Adrenal gland (tissue), 12 donors: ENCODE data around the gene NEK7. TPM values are rescaled to one million over a fixed set of nuclear protein-coding genes. Genes with fewer than 3 reads are reported as not detected.

Experiments
- DNase-seq, 7 donors: peaks; one replicate each; pipeline ENCODE4 v3.0.0-alpha.2; 2019 to 2020
- H3K27ac ChIP-seq, 5 donors: fragments of 200-600 bp; sonication (generic) in 4 of 5; 1 replicate in 3 of 5; 2 replicates in 2 of 5; pipeline versions ENCODE4 v1.5.1 to v1.8.0; 2016 to 2020; ENCODE audit warnings: mild to moderate bottlenecking in 1 of 5
- H3K27me3 ChIP-seq: fragments of 200-600 bp; 2 replicates; pipeline ENCODE4 v1.8.0; 2021
- H3K36me3 ChIP-seq, 2 donors: fragments of 200-600 bp; replicated peaks in 1 of 2; 1 replicate in 1 of 2; 2 replicates in 1 of 2; pipeline versions ENCODE4 v1.5.1 to v1.8.0; 2018 to 2022
- H3K4me1 ChIP-seq, 2 donors: fragments of 200-600 bp; replicated peaks in 1 of 2; 1 replicate in 1 of 2; 2 replicates in 1 of 2; pipeline versions ENCODE4 v1.5.1 to v1.8.0; 2018 to 2021
- H3K4me3 ChIP-seq, 4 donors: fragments of 200-600 bp; sonication (generic) in 3 of 4; one replicate each; pipeline ENCODE4 v1.5.1; 2016 to 2018
- H3K9me3 ChIP-seq, 3 donors: fragments of 200-600 bp; sonication (generic) in 1 of 3; replicated peaks in 1 of 3; 1 replicate in 2 of 3; 2 replicates in 1 of 3; pipeline versions ENCODE4 v1.5.1 to v1.8.0; 2016 to 2021
- POLR2A ChIP-seq, 2 donors: fragments of 450-650 bp; IDR thresholded peaks; one replicate each; pipeline ENCODE4 v1.6.1; 2017; ENCODE audit warnings: antibody characterized with exemption in 2 of 2, mild to moderate bottlenecking in 2 of 2, moderate library complexity in 1 of 2
- WGBS, 4 donors: extraction: QIAGEN DNeasy Blood & Tissue Kit in 2 of 4; methylation state at CpG; one replicate each; pipeline versions ENCODE4 v1.1.5 to v1.1.7; 2013 to 2017; 5-methylcytosine and 5-hydroxymethylcytosine counted together
- intact Hi-C, 2 donors: fragments of 100-400 bp; cut with DNase I; formaldehyde crosslinking; loops; one replicate each; pipeline versions ENCODE4 v1.14.1 to v1.15.0; 2022 to 2023
- polyA plus RNA-seq, 3 donors: library from polyadenylated mRNA; stranded (reverse); fragments of 200-250 nt in 2 of 3; fragments of 350-450 nt in 1 of 3; fragmentation: Illumina TruSeq in 1 of 3; extraction: RNeasy Lipid Tissue Mini Kit (QIAGEN cat#74804) in 1 of 3; gene quantifications; one replicate each; pipeline ENCODE4 v1.2.3, GENCODE V29; 2013 to 2014
- total RNA-seq, 9 donors: library from RNA; depleted of rRNA in 4 of 9; stranded (reverse); fragments of >200 nt in 4 of 9; fragments of 120-200 nt in 1 of 9; fragmentation: NEBNext Ultra II Directional in 1 of 9; extraction: Animal tissue kit (Norgen Biotek cat#: 25700) in 1 of 9; gene quantifications; one replicate each; pipeline versions ENCODE4 v1.1.0 to v1.2.4, GENCODE V29; 2013 to 2023
- TF ChIP-seq, protein P1 (sequence below), 6 experiments: fragments of 450-650 bp in 4 of 6; fragments of 200-600 bp in 2 of 6; sonication (generic) in 1 of 6; IDR thresholded peaks; 1 replicate in 5 of 6; 2 replicates in 1 of 6; pipeline versions ENCODE4 v1.5.1 to v1.8.0; 2016 to 2021; ENCODE audit warnings: antibody characterized with exemption in 6 of 6, mild to moderate bottlenecking in 2 of 6, moderate library complexity in 1 of 6
- donor health status: healthy with polysubstance abuse.
- donor health status: Bipolar disorder and iron deficiency.
- donor health status: DM: yes; HTN: yes; CAD: no.
- donor health status: DM: no; HTN: no; CAD: no.
- donor health status: DM: no; HTN: no; CAD: no.
- donor health status: DM: yes; HTN: yes; CAD: no.

Gene NEK7
- total and polyA plus RNA-seq, 12 donors, result 34.0 to 270 (median 148) TPM

- DNase-seq, result peak in 5 of 7 donors; percentile 22 to 63 (median 39)
- Histone ChIP-seq H3K36me3 (no peaks in the 10 kb centered on the region), H3K9me3 (no peaks in the 10 kb centered on the region), H3K27me3 (no peaks in the 10 kb centered on the region), H3K27ac (peak overlapping the region in 3 of 5 donors; percentile 29 to 50 (median 31)), H3K4me1 (peaks cover 7 to 40% of the 10 kb centered on the region in 2 donors), H3K4me3 (no peak overlapping the region)
- WGBS, 4 donors, result 79 to 91% (median 85%) methylated on average over 1 of the region's 1 CpG
- intact Hi-C loops, result no loop called here
- TF ChIP-seq POLR2A (IDR thresholded peaks at IDR 0.05), result no peak
- TF ChIP-seq, protein P1, sequence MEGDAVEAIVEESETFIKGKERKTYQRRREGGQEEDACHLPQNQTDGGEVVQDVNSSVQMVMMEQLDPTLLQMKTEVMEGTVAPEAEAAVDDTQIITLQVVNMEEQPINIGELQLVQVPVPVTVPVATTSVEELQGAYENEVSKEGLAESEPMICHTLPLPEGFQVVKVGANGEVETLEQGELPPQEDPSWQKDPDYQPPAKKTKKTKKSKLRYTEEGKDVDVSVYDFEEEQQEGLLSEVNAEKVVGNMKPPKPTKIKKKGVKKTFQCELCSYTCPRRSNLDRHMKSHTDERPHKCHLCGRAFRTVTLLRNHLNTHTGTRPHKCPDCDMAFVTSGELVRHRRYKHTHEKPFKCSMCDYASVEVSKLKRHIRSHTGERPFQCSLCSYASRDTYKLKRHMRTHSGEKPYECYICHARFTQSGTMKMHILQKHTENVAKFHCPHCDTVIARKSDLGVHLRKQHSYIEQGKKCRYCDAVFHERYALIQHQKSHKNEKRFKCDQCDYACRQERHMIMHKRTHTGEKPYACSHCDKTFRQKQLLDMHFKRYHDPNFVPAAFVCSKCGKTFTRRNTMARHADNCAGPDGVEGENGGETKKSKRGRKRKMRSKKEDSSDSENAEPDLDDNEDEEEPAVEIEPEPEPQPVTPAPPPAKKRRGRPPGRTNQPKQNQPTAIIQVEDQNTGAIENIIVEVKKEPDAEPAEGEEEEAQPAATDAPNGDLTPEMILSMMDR (IDR thresholded peaks at IDR 0.05), result no peak
Observed at GRCh38 chr1:198122693-198123092, 34.1 kb upstream of the NEK7 start.

GRCh38 chr1:198123133-198123532 is 33.7 kb upstream of the NEK7 start:
- Histone ChIP-seq H3K4me1 (peaks cover 7 to 38% of the 10 kb centered on the region in 2 donors), H3K27me3 (no peaks in the 10 kb centered on the region), H3K9me3 (no peaks in the 10 kb centered on the region), H3K27ac (peak overlapping the region in 3 of 5 donors; percentile 29 to 50 (median 31)), H3K4me3 (no peak overlapping the region), H3K36me3 (no peaks in the 10 kb centered on the region)
- WGBS, 4 donors, result 26 to 41% (median 29%) methylated on average over 2 of the region's 2 CpGs
- intact Hi-C loops, result no loop called here
- no peak for DNase-seq
- TF ChIP-seq POLR2A (IDR thresholded peaks at IDR 0.05), result no peak
- TF ChIP-seq, protein P1 (IDR thresholded peaks at IDR 0.05), result no peak

DNA sequence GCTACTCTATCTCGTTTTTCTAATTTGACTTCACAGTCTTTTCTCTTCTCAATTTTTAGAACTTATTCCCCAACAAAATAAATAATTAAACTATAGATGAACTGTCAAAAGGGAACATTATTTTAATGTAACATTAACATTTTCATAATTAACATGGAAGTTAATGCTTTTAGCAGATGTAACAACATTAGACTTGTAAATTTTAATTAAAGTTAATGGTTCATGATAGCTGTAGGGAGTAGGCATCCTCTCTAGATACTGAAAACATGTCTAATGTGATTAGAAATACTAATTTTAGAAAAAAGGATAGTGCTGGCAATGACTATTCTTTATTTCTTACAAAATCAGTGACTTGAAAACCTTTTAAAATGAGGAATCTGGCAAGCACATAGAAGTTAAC is 32.1 kb upstream of the NEK7 start:
- TF ChIP-seq, protein P1 (IDR thresholded peaks at IDR 0.05), result no peak
- no peak for TF ChIP-seq POLR2A (IDR thresholded peaks at IDR 0.05)
- Histone ChIP-seq H3K4me1 (peaks cover 7 to 38% of the 10 kb centered on the region in 2 donors), H3K27ac (no peak overlapping the region), H3K4me3 (no peak overlapping the region), H3K9me3 (no peaks in the 10 kb centered on the region), H3K27me3 (no peaks in the 10 kb centered on the region), H3K36me3 (no peaks in the 10 kb centered on the region)
- DNase-seq, result no peak
- WGBS, 4 donors, result 56 to 73% (median 67%) methylated on average over 1 of the region's 1 CpG
- intact Hi-C loops, result no loop called here

DNA sequence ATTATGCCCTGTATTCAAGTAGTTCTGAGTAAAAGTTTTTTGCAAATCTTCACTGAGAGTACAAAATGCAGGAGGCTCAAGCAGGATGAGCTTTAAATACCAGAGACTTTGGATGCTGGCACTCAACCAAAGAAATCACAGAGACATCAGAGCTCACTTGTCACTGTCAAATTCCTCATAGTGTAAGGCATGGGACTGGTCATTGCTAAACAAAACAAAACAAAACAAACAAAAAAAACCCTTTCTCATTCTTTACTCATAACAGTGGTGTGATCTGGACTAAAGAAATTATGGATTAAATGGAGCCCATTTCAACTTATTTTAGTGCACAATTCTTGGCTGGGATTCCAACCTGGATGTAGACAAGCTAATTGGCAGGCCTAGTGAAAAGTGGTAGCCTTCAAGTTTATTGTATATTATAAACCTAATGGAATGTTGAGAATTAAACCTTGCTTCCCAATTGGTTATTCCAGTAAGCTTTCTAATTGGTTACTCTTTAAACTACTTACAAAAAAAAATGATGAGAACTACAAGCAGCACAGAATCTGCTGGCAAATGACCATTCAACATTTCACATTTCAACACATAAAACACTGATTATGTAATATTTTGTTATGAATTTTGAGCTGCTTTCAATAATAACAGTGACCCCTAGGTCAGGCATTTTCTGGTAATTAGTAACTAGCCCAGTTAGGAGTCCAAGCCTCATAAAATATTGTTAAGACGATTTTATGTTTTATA is 30.6 kb upstream of the NEK7 start:
- Histone ChIP-seq H3K36me3 (no peaks in the 10 kb centered on the region), H3K4me3 (no peak overlapping the region), H3K27ac (peak overlapping the region in 2 of 5 donors; percentile 17 to 20), H3K27me3 (no peaks in the 10 kb centered on the region), H3K9me3 (no peaks in the 10 kb centered on the region), H3K4me1 (peaks cover 7 to 38% of the 10 kb centered on the region in 2 donors)
- WGBS, 4 donors, result 50 to 66% (median 56%) methylated on average over 1 of the region's 1 CpG
- TF ChIP-seq, protein P1 (IDR thresholded peaks at IDR 0.05), result no peak
- TF ChIP-seq POLR2A (IDR thresholded peaks at IDR 0.05), result no peak
- DNase-seq, result peak in 2 of 7 donors; percentile 24 to 25
- intact Hi-C loops, result no loop called here
